Endothelial cell (in vitro differentiated cells): Measurements from ENCODE around the gene GALR1. TPM values are rescaled to one million over a fixed set of nuclear protein-coding genes. Genes with fewer than 3 reads are reported as not detected.

Source experiments
- DNase-seq: peaks from one replicate; pipeline ENCODE4 v3.0.0; 2021; ENCODE audit warnings: low spot score
- H3K27ac Mint-ChIP-seq: one replicate; pipeline ENCODE4 v1.8.0; 2021; ENCODE audit warnings: mixed read lengths, inconsistent platforms; ENCODE audit not compliant: unreplicated experiment
- H3K27me3 Mint-ChIP-seq: one replicate; pipeline ENCODE4 v1.8.0; 2021; ENCODE audit warnings: mild to moderate bottlenecking, moderate library complexity, mixed read lengths, inconsistent platforms; ENCODE audit not compliant: unreplicated experiment
- H3K36me3 Mint-ChIP-seq: one replicate; pipeline ENCODE4 v1.8.0; 2021; ENCODE audit warnings: mild to moderate bottlenecking, low read depth, mixed read lengths, inconsistent platforms; ENCODE audit not compliant: unreplicated experiment
- H3K4me1 Mint-ChIP-seq: one replicate; pipeline ENCODE4 v1.8.0; 2021; ENCODE audit warnings: mild to moderate bottlenecking, mixed read lengths, inconsistent platforms; ENCODE audit not compliant: unreplicated experiment
- H3K4me3 Mint-ChIP-seq: one replicate; pipeline ENCODE4 v1.8.0; 2021; ENCODE audit warnings: mild to moderate bottlenecking, mixed read lengths, inconsistent platforms; ENCODE audit not compliant: unreplicated experiment
- H3K9me3 Mint-ChIP-seq: one replicate; pipeline ENCODE4 v1.8.0; 2021; ENCODE audit warnings: mixed read lengths, inconsistent platforms; ENCODE audit not compliant: unreplicated experiment
- total RNA-seq: library from RNA; stranded (reverse); fragmentation: NEBNext Ultra II Directional; extraction: Animal tissue kit (Norgen Biotek cat#: 25700); gene quantifications from one replicate; pipeline ENCODE4 v1.2.1, GENCODE V29; 2021; ENCODE audit not compliant: unreplicated experiment
- TF ChIP-seq, protein P1 (sequence below): fragments of 200-600 bp; sonication (generic); IDR thresholded peaks from one replicate; pipeline ENCODE4 v1.5.0; 2021; ENCODE audit warnings: antibody characterized with exemption; ENCODE audit not compliant: unreplicated experiment

The GALR1 gene
- total RNA-seq, 1 donor from 2014 or later: not detected

DNA sequence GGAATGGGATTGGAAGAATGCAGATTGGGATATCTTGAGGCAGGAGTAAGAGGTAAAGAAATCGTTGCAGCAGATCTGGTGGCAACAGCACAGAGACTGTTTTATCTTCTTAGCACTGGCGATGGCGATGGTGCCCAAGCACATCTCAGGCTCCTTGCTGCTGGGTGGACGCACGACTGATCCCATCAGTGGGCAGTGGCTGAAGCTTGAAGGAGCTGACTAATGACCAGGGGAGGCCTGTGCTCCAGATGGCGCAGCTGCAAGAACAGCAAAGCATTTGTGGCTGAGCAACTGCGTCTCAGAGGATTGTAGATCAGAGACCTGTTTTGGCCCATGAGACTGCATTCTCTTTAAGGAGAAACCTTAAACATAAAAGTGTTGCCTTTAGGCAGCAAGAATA lies 54.6 kb downstream of the GALR1 start:
- H3K4me1 Mint-ChIP-seq: no peaks in the 10 kb centered on the region
- DNase-seq: no peak
- peaks cover 3% of the 10 kb centered on the region for H3K27me3 Mint-ChIP-seq
- H3K27ac Mint-ChIP-seq: no peak overlapping the region
- TF ChIP-seq, protein P1, sequence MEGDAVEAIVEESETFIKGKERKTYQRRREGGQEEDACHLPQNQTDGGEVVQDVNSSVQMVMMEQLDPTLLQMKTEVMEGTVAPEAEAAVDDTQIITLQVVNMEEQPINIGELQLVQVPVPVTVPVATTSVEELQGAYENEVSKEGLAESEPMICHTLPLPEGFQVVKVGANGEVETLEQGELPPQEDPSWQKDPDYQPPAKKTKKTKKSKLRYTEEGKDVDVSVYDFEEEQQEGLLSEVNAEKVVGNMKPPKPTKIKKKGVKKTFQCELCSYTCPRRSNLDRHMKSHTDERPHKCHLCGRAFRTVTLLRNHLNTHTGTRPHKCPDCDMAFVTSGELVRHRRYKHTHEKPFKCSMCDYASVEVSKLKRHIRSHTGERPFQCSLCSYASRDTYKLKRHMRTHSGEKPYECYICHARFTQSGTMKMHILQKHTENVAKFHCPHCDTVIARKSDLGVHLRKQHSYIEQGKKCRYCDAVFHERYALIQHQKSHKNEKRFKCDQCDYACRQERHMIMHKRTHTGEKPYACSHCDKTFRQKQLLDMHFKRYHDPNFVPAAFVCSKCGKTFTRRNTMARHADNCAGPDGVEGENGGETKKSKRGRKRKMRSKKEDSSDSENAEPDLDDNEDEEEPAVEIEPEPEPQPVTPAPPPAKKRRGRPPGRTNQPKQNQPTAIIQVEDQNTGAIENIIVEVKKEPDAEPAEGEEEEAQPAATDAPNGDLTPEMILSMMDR: no peak
- no peak overlapping the region for H3K4me3 Mint-ChIP-seq
- H3K9me3 Mint-ChIP-seq: no peaks in the 10 kb centered on the region
- H3K36me3 Mint-ChIP-seq: no peaks in the 10 kb centered on the region

DNA sequence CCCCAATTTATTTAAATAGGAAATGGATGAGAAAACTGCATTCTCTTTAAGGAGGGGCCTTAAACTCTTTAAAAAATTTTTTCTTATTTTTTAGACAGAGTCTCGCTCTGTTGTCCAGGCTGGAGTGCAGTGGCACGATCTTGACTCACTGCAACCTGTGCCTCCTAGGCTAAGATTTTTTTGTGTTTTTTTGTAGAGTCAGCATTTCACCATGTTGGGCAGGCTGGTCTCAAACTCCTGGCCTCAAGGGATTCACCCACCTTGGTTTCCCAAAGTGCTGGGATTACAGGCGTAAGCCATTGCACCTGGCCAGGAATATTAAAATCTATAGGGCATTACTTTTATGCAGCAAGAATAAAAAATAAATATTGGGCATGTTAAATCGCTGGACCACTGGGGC lies 56.0 kb downstream of the GALR1 start:
- H3K36me3 Mint-ChIP-seq: no peaks in the 10 kb centered on the region
- H3K9me3 Mint-ChIP-seq: no peaks in the 10 kb centered on the region
- no peak overlapping the region for H3K4me3 Mint-ChIP-seq
- peaks cover 3% of the 10 kb centered on the region for H3K27me3 Mint-ChIP-seq
- no peak overlapping the region for H3K27ac Mint-ChIP-seq
- no peaks in the 10 kb centered on the region for H3K4me1 Mint-ChIP-seq
- no peak for DNase-seq
- TF ChIP-seq, protein P1: no peak

DNA sequence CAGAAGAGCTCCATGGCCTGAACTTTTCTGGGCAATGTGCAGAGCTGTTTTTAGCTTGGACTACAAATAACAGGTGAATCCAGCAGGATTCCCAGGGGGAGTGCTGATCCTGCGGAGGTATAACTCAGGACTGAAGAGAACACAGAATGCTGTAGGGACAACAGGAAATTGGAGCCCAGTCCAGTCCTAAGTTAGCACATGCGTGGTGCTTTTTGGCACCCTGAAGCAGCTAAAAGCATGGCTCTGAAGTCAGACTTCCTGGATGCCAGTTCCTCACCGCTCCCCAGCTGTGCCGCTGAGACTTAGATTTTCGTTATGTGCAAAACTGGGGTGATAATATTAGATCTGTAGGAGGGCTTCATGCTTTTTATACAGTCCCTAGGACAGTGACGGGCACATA lies 58.6 kb downstream of the GALR1 start:
- H3K4me3 Mint-ChIP-seq: no peak overlapping the region

DNA sequence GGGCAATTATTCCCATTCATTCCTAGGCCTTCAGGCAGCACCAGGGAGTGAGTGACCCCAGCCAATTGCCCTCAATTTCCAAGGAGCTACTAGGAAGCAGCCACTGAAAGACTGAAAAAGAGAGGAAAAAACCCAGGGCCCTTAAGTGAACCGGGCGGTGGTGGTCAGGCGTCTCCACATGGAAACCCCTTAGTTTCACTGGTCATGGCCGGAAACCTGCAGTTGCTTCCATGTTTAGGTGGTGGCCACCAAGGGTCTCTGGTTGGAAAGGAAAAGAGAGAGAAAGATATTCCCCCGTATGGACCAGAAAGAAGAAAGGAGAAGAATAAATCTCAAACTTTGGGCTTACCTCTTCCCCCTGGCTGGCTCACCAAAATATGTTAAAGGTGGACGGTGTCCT lies 64.9 kb downstream of the GALR1 start:
- Mint-ChIP-seq H3K27ac (no peak overlapping the region), H3K36me3 (no peaks in the 10 kb centered on the region), H3K27me3 (no peaks in the 10 kb centered on the region), H3K4me3 (no peak overlapping the region), H3K9me3 (no peaks in the 10 kb centered on the region), H3K4me1 (peaks cover under 1% of the 10 kb centered on the region)
- no peak for DNase-seq
- TF ChIP-seq, protein P1: no peak

More for the DNA sequence above, 58.6 kb downstream of the GALR1 start:
- Mint-ChIP-seq H3K4me1 (no peaks in the 10 kb centered on the region), H3K27ac (no peak overlapping the region), H3K9me3 (no peaks in the 10 kb centered on the region), H3K27me3 (peaks cover 2% of the 10 kb centered on the region), H3K36me3 (no peaks in the 10 kb centered on the region)
- DNase-seq: no peak
- TF ChIP-seq, protein P1: no peak

DNA sequence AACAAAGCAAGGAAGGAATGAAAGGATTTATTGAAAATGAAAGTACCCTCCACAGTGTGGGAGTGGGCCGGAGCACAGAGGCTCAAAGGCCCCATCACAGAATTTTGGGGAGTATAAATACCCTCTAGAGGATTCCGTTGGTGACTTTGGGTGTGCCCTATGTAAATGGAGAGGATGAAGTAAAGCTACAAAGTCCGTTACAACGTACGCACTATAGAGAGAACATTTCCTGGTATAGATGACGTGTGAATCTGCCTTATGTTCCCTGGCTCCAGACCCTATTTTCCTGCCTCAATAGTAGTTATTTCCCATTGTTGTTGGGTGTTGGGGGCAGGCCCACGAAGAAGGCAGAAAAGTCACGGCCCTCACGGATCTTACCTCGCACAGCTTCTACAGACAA lies 65.3 kb downstream of the GALR1 start:
- H3K27ac Mint-ChIP-seq: no peak overlapping the region
- H3K36me3 Mint-ChIP-seq: no peaks in the 10 kb centered on the region
- peaks cover 5% of the 10 kb centered on the region for H3K4me1 Mint-ChIP-seq
- no peaks in the 10 kb centered on the region for H3K9me3 Mint-ChIP-seq
- DNase-seq: no peak
- H3K4me3 Mint-ChIP-seq: no peak overlapping the region
- TF ChIP-seq, protein P1: no peak
- no peaks in the 10 kb centered on the region for H3K27me3 Mint-ChIP-seq
